Heart left ventricle (tissue), 16 donors: Measurements from ENCODE around the gene SERINC3. TPM values are rescaled to one million over a fixed set of nuclear protein-coding genes. Genes with fewer than 3 reads are reported as not detected.

Source experiments
- ATAC-seq, 4 donors: fragments of 200-7000 bp; cut with Tn5 transposase; one replicate each; pipeline ENCODE4 v1.9.1; 2020 to 2022; ENCODE audit warnings: moderate library complexity in 4 of 4, mild to moderate bottlenecking in 3 of 4, moderate number of reproducible peaks in 1 of 4
- DNase-seq, 5 donors: peaks; one replicate each; pipeline ENCODE4 v3.0.0-alpha.2; 2020
- H3K27ac ChIP-seq, 12 donors: fragments of 200-600 bp; sonication (generic) in 4 of 12; one replicate each; pipeline versions ENCODE4 v1.5.0 to v1.8.0; 2016 to 2022; ENCODE audit warnings: mild to moderate bottlenecking in 2 of 12
- H3K27me3 ChIP-seq, 9 donors: fragments of 200-600 bp; sonication (generic) in 2 of 9; one replicate each; pipeline versions ENCODE4 v1.5.1 to v1.8.0; 2016 to 2022; ENCODE audit warnings: mild to moderate bottlenecking in 3 of 9
- H3K36me3 ChIP-seq, 9 donors: fragments of 200-600 bp; sonication (generic) in 2 of 9; one replicate each; pipeline versions ENCODE4 v1.5.0 to v1.8.0; 2018 to 2022; ENCODE audit warnings: mild to moderate bottlenecking in 2 of 9
- H3K4me1 ChIP-seq, 12 donors: fragments of 200-600 bp; sonication (generic) in 4 of 12; one replicate each; pipeline versions ENCODE4 v1.5.0 to v1.8.0; 2016 to 2022; ENCODE audit warnings: mild to moderate bottlenecking in 3 of 12
- H3K4me3 ChIP-seq, 12 donors: fragments of 200-600 bp; sonication (generic) in 4 of 12; one replicate each; pipeline versions ENCODE4 v1.5.0 to v1.8.0; 2017 to 2022; ENCODE audit warnings: mild to moderate bottlenecking in 9 of 12, moderate library complexity in 4 of 12
- H3K9me3 ChIP-seq, 12 donors: fragments of 200-600 bp; sonication (generic) in 4 of 12; one replicate each; pipeline versions ENCODE4 v1.5.0 to v1.8.0; 2016 to 2022; ENCODE audit warnings: mild to moderate bottlenecking in 1 of 12
- POLR2A ChIP-seq, 2 donors: fragments of 450-650 bp; IDR thresholded peaks; one replicate each; pipeline ENCODE4 v1.6.1; 2017; ENCODE audit warnings: antibody characterized with exemption in 2 of 2, mild to moderate bottlenecking in 2 of 2, moderate library complexity in 2 of 2
- WGBS, 4 donors: extraction: QIAGEN DNeasy Blood & Tissue Kit in 2 of 4; methylation state at CpG; one replicate each; pipeline versions ENCODE4 v1.1.5 to v1.1.7; 2013 to 2018; 5-methylcytosine and 5-hydroxymethylcytosine counted together
- intact Hi-C, 10 donors: fragments of 100-400 bp; cut with DNase I; formaldehyde crosslinking; loops; one replicate each; pipeline versions ENCODE4 v1.11.1 to v1.14.2; 2022
- polyA plus RNA-seq, 2 donors: library from polyadenylated mRNA; stranded (reverse); fragments of 200-250 nt; gene quantifications; one replicate each; pipeline ENCODE4 v1.2.3, GENCODE V29; 2013
- total RNA-seq, 9 donors: library from RNA; depleted of rRNA in 2 of 9; stranded (reverse); fragments of >200 nt in 2 of 9; fragmentation: NEBNext Ultra II Directional in 3 of 9; extraction: Animal tissue kit (Norgen Biotek cat#: 25700) in 3 of 9; gene quantifications; one replicate each; pipeline versions ENCODE4 v1.1.0 to v1.2.4, GENCODE V29; 2016 to 2023
- TF ChIP-seq, protein P1 (sequence below), 12 donors: fragments of 200-600 bp; sonication (generic) in 4 of 12; IDR thresholded peaks; one replicate each; pipeline versions ENCODE4 v1.5.0 to v1.8.0; 2018 to 2022; ENCODE audit warnings: antibody characterized with exemption in 12 of 12, mild to moderate bottlenecking in 5 of 12
- donor health status: ischemic (EF 13 %, LVEDD 7.1; RV severe dilation, severe dysfunction).
- donor health status: healthy with polysubstance abuse.
- donor health status: DM: no; HTN: yes; CAD: no.
- donor health status: DM: no; HTN: no; CAD: no.
- donor health status: ischemic (EF 25% LVEDD 6.9; RV normal size, moderate dysfunction).
- donor health status: ischemic (EF 25% LVEDD 5.7; RV mildly dilated, moderate dysfunction).
- donor health status: healthy.
- donor health status: DM: yes; HTN: yes; CAD: no.
- donor health status: ischemic (EF 35%, LVEDD 5.7; RV mildly dilated, moderate dysfunction).
- donor health status: nonischemic (EF 11% LVEDD 7.7; RV severe dilation, severe dysfunction).
- donor health status: DM: yes; HTN: yes; CAD: no.
- donor health status: PGD.
- donor health status: ischemic (EF 29% LVEDD 5.4; RV normal size, mild dysfunction).
- donor health status: nonischemic (EF 23%, LVEDD 6.1; RV moderate dilation, normal function).

The SERINC3 gene
- total and polyA plus RNA-seq, 11 donors: 32.9 to 114 (median 96.2) TPM

- intact Hi-C loops: loop anchor here in 2 of 10 donors (10.0 kb wide), 1 partner anchor 199 kb away; no protein-coding TSS in a partner anchor
- Histone ChIP-seq H3K27me3 (peaks cover 0 to 10% (median 0%) of the 10 kb centered on the region in 9 donors), H3K4me1 (peaks cover 0 to 38% (median 16%) of the 10 kb centered on the region in 12 donors), H3K9me3 (no peaks in the 10 kb centered on the region), H3K27ac (peak overlapping the region in 1 of 12 donors; percentile 33), H3K36me3 (no peaks in the 10 kb centered on the region), H3K4me3 (no peak overlapping the region)
- TF ChIP-seq, protein P1, sequence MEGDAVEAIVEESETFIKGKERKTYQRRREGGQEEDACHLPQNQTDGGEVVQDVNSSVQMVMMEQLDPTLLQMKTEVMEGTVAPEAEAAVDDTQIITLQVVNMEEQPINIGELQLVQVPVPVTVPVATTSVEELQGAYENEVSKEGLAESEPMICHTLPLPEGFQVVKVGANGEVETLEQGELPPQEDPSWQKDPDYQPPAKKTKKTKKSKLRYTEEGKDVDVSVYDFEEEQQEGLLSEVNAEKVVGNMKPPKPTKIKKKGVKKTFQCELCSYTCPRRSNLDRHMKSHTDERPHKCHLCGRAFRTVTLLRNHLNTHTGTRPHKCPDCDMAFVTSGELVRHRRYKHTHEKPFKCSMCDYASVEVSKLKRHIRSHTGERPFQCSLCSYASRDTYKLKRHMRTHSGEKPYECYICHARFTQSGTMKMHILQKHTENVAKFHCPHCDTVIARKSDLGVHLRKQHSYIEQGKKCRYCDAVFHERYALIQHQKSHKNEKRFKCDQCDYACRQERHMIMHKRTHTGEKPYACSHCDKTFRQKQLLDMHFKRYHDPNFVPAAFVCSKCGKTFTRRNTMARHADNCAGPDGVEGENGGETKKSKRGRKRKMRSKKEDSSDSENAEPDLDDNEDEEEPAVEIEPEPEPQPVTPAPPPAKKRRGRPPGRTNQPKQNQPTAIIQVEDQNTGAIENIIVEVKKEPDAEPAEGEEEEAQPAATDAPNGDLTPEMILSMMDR (IDR thresholded peaks at IDR 0.05): no peak
- TF ChIP-seq POLR2A (IDR thresholded peaks at IDR 0.05): no peak
- no peak for ATAC-seq
- DNase-seq: no peak
- WGBS, 4 donors: 88 to 95% (median 93%) methylated on average over 3 of the region's 3 CpGs
Measured at GRCh38 chr20:44536175-44536574, 14.3 kb upstream of the SERINC3 start.

DNA sequence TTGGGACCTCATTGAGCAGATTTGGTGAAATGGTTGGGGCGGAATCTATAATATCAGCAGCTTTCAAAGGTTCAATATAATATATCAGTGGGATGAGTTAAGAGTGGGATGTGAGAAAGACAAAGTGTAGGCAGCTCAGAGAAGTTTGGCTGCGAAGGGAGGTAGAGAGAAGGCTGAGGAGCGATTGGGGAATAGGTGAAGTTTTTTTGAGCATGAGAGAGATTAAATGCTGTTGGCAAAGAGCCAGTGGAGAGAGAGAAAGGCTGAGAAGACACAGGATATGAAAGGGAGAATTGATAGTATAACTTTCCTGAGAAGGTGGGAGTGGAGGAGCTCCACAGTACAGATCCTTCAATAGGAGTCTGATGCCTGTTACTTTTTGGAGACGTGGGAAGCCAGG lies 12.1 kb upstream of the SERINC3 start:
- Histone ChIP-seq H3K4me1 (peaks cover 0 to 32% (median 10%) of the 10 kb centered on the region in 12 donors), H3K27ac (peak overlapping the region in 3 of 12 donors; percentile 8 to 84 (median 26))
- WGBS, 4 donors: 67 to 69% (median 67%) methylated on average over 4 of the region's 4 CpGs

GRCh38 chr20:44532981-44533331 lies 11.1 kb upstream of the SERINC3 start:
- H3K36me3 ChIP-seq: no peaks in the 10 kb centered on the region
- TF ChIP-seq, protein P1 (IDR thresholded peaks at IDR 0.05): no peak
- TF ChIP-seq POLR2A (IDR thresholded peaks at IDR 0.05): no peak
- DNase-seq (no peak), ATAC-seq (peak in 1 of 4 donors; percentile 19)
- peaks cover 0 to 10% (median 0%) of the 10 kb centered on the region in 9 donors for H3K27me3 ChIP-seq
- WGBS, 4 donors: 78 to 84% (median 80%) methylated on average over 2 of the region's 2 CpGs
- no peaks in the 10 kb centered on the region for H3K9me3 ChIP-seq
- peak overlapping the region in 5 of 12 donors; percentile 72 to 84 (median 82) for H3K27ac ChIP-seq
- H3K4me3 ChIP-seq: peak overlapping the region in 9 of 12 donors; percentile 58 to 99 (median 84)
- intact Hi-C loops: loop anchor here (2.0 to 10.0 kb wide), 6 partner anchors 39 to 202 kb away; no protein-coding TSS in a partner anchor
- peaks cover 0 to 32% (median 10%) of the 10 kb centered on the region in 12 donors for H3K4me1 ChIP-seq

More for the DNA sequence above, 12.1 kb upstream of the SERINC3 start:
- DNase-seq (no peak), ATAC-seq (no peak)
- intact Hi-C loops: loop anchor here (2.0 to 10.0 kb wide), 6 partner anchors 38 to 201 kb away; no protein-coding TSS in a partner anchor
- Histone ChIP-seq H3K9me3 (no peaks in the 10 kb centered on the region), H3K27me3 (peaks cover 0 to 10% (median 0%) of the 10 kb centered on the region in 9 donors), H3K36me3 (no peaks in the 10 kb centered on the region), H3K4me3 (no peak overlapping the region)
- no peak for TF ChIP-seq POLR2A (IDR thresholded peaks at IDR 0.05)
- TF ChIP-seq, protein P1 (IDR thresholded peaks at IDR 0.05): no peak

- H3K9me3 ChIP-seq: no peaks in the 10 kb centered on the region
- no peaks in the 10 kb centered on the region for H3K36me3 ChIP-seq
- peaks cover 0 to 10% (median 0%) of the 10 kb centered on the region in 9 donors for H3K27me3 ChIP-seq
- H3K4me3 ChIP-seq: peak overlapping the region; percentile 45 to 99 (median 86)
- ATAC-seq (peak in 2 of 4 donors; percentile 8 to 37), DNase-seq (no peak)
- H3K4me1 ChIP-seq: peaks cover 0 to 32% (median 10%) of the 10 kb centered on the region in 12 donors
- H3K27ac ChIP-seq: peak overlapping the region in 11 of 12 donors; percentile 17 to 87 (median 76)
- no peak for TF ChIP-seq POLR2A (IDR thresholded peaks at IDR 0.05)
- TF ChIP-seq, protein P1 (IDR thresholded peaks at IDR 0.05): no peak
- intact Hi-C loops: loop anchor here (2.0 to 10.0 kb wide), 6 partner anchors 40 to 202 kb away; no protein-coding TSS in a partner anchor
- 5 to 12% (median 7%) methylated on average over 11 of the region's 11 CpGs for WGBS, 4 donors
Measured at GRCh38 chr20:44532259-44532980, 10.6 kb upstream of the SERINC3 start.
